ENCODE data around the gene DYRK4.

Gene DYRK4

DNA sequence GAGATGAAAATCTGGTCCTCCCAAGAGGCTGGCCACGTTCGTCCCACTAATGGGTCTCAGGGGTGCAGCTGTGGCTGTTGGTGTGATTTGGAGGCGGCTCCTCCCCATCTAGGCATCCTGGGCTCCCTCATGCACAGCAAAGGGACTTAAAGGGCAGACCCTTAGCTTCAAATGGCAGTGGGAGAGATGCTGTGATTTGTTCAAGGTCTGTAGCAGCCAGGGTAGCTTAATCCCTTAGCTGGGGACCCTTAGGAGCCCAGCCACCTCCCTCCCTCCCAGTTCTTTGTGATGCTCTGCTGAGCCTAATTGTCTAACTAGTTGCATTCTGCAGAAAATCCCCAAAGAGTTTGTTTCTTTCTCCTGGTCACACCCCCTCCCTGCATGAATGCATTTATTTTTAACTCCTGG, 18.3 kb downstream of the DYRK4 start:
- DNase-seq (ENCODE audit: extremely low spot score) = no peak
- CTCF ChIA-PET = no interaction called here
- TF ChIP-seq FOXA1 (IDR thresholded peaks at IDR 0.05) (no peak), L3MBTL2 (conservative IDR thresholded peaks at IDR 0.05) (no peak), SUZ12 (IDR thresholded peaks at IDR 0.05) (no peak), TARDBP (IDR thresholded peaks at IDR 0.05) (no peak), ARNT (IDR thresholded peaks at IDR 0.05) (no peak), BHLHE40 (IDR thresholded peaks at IDR 0.05; ENCODE audit: borderline replicate concordance) (no peak), FOXK2 (IDR thresholded peaks at IDR 0.05) (no peak), LEF1 (IDR thresholded peaks at IDR 0.05; ENCODE audit: borderline replicate concordance) (no peak), CTBP1 (IDR thresholded peaks at IDR 0.05; ENCODE audit: borderline replicate concordance) (no peak), FOXM1 (IDR thresholded peaks at IDR 0.05; ENCODE audit: borderline replicate concordance) (no peak), NFRKB (IDR thresholded peaks at IDR 0.05) (no peak), HDGF (IDR thresholded peaks at IDR 0.05; ENCODE audit: borderline replicate concordance) (no peak)
- TF ChIP-seq, protein P1, sequence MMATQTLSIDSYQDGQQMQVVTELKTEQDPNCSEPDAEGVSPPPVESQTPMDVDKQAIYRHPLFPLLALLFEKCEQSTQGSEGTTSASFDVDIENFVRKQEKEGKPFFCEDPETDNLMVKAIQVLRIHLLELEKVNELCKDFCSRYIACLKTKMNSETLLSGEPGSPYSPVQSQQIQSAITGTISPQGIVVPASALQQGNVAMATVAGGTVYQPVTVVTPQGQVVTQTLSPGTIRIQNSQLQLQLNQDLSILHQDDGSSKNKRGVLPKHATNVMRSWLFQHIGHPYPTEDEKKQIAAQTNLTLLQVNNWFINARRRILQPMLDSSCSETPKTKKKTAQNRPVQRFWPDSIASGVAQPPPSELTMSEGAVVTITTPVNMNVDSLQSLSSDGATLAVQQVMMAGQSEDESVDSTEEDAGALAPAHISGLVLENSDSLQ (IDR thresholded peaks at IDR 0.05) = no peak
- POLR2A ChIA-PET = no interaction called here

GRCh38 chr12:4584281-4584680, 22.3 kb downstream of the DYRK4 start:
- DNase-seq (ENCODE audit: extremely low spot score) = no peak
- ChIA-PET CTCF (no interaction called here), POLR2A (no interaction called here)
- no peak for TF ChIP-seq TARDBP (IDR thresholded peaks at IDR 0.05)
- TF ChIP-seq ARNT (IDR thresholded peaks at IDR 0.05) = no peak
- TF ChIP-seq FOXA1 (IDR thresholded peaks at IDR 0.05) = no peak
- no peak for TF ChIP-seq SUZ12 (IDR thresholded peaks at IDR 0.05)
- TF ChIP-seq ZNF384 (IDR thresholded peaks at IDR 0.05) = no peak
- no peak for TF ChIP-seq FOXM1 (IDR thresholded peaks at IDR 0.05; ENCODE audit: borderline replicate concordance)
- TF ChIP-seq NFRKB (IDR thresholded peaks at IDR 0.05) = no peak
- TF ChIP-seq L3MBTL2 (conservative IDR thresholded peaks at IDR 0.05) = no peak
- TF ChIP-seq, protein P1 (IDR thresholded peaks at IDR 0.05) = no peak
- no peak for TF ChIP-seq HDGF (IDR thresholded peaks at IDR 0.05; ENCODE audit: borderline replicate concordance)
- TF ChIP-seq SP1 (IDR thresholded peaks at IDR 0.05) = no peak
- TF ChIP-seq ELF4 (IDR thresholded peaks at IDR 0.05) = no peak
- no peak for TF ChIP-seq LEF1 (IDR thresholded peaks at IDR 0.05; ENCODE audit: borderline replicate concordance)
- no peak for TF ChIP-seq BHLHE40 (IDR thresholded peaks at IDR 0.05; ENCODE audit: borderline replicate concordance)
- no peak for TF ChIP-seq FOXK2 (IDR thresholded peaks at IDR 0.05)
- no peak for TF ChIP-seq CTBP1 (IDR thresholded peaks at IDR 0.05; ENCODE audit: borderline replicate concordance)

- CTCF ChIA-PET = no interaction called here
- DNase-seq (ENCODE audit: extremely low spot score) = no peak
- TF ChIP-seq TARDBP (IDR thresholded peaks at IDR 0.05) = no peak
- no peak for TF ChIP-seq NFRKB (IDR thresholded peaks at IDR 0.05)
- no peak for TF ChIP-seq HDGF (IDR thresholded peaks at IDR 0.05; ENCODE audit: borderline replicate concordance)
- TF ChIP-seq ELF4 (IDR thresholded peaks at IDR 0.05) = no peak
- no peak for TF ChIP-seq L3MBTL2 (conservative IDR thresholded peaks at IDR 0.05)
- no peak for TF ChIP-seq LEF1 (IDR thresholded peaks at IDR 0.05; ENCODE audit: borderline replicate concordance)
- TF ChIP-seq ARNT (IDR thresholded peaks at IDR 0.05) = no peak
- TF ChIP-seq SP1 (IDR thresholded peaks at IDR 0.05) = no peak
- POLR2A ChIA-PET = no interaction called here
Measured at GRCh38 chr12:4584896-4585295, 22.9 kb downstream of the DYRK4 start.

DNA sequence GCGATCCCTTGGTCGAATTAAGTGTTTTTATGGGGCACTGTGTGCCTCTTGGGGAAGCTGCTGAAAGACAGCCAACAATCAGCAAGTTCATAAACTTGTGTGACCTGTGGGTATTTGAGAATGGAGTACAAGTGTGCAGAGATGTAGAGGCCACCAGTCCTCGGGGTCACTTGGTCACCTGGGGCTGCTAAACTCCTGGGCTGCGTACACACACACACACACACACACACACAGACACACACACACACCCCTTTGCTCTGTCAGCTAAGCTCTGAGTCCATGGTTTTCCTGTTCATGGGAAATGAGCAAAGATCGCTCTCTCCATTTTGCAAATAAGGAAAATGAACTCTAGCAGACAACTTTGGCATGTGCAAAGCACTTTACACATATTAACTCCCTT, 24.5 kb downstream of the DYRK4 start:
- ChIA-PET CTCF (interaction anchor here (0.7 kb wide), 1 partner anchor 10 kb away, joined by 3 read pairs; no protein-coding TSS in a partner anchor), POLR2A (no interaction called here)
- TF ChIP-seq FOXA1 (IDR thresholded peaks at IDR 0.05) (no peak), SUZ12 (IDR thresholded peaks at IDR 0.05) (no peak), ZNF384 (IDR thresholded peaks at IDR 0.05) (no peak), FOXM1 (IDR thresholded peaks at IDR 0.05; ENCODE audit: borderline replicate concordance) (no peak), SP1 (IDR thresholded peaks at IDR 0.05) (no peak), TARDBP (IDR thresholded peaks at IDR 0.05) (no peak), L3MBTL2 (conservative IDR thresholded peaks at IDR 0.05) (no peak)
- no peak for DNase-seq (ENCODE audit: extremely low spot score)

GRCh38 chr12:4587108-4587507, 25.1 kb downstream of the DYRK4 start:
- TF ChIP-seq SP1 (IDR thresholded peaks at IDR 0.05) = no peak
- TF ChIP-seq ZNF384 (IDR thresholded peaks at IDR 0.05) = no peak
- TF ChIP-seq ARNT (IDR thresholded peaks at IDR 0.05) = no peak
- no peak for TF ChIP-seq TARDBP (IDR thresholded peaks at IDR 0.05)
- TF ChIP-seq SUZ12 (IDR thresholded peaks at IDR 0.05) = no peak
- TF ChIP-seq FOXM1 (IDR thresholded peaks at IDR 0.05; ENCODE audit: borderline replicate concordance) = no peak
- no peak for TF ChIP-seq NFRKB (IDR thresholded peaks at IDR 0.05)
- TF ChIP-seq L3MBTL2 (conservative IDR thresholded peaks at IDR 0.05) = no peak
- TF ChIP-seq, protein P1 (IDR thresholded peaks at IDR 0.05) = no peak
- TF ChIP-seq FOXA1 (IDR thresholded peaks at IDR 0.05) = no peak
- TF ChIP-seq HDGF (IDR thresholded peaks at IDR 0.05; ENCODE audit: borderline replicate concordance) = no peak
- DNase-seq (ENCODE audit: extremely low spot score) = no peak
- ChIA-PET POLR2A (no interaction called here), CTCF (interaction anchor here (1.5 kb wide), 1 partner anchor 18 kb away, joined by 4 read pairs; no protein-coding TSS in a partner anchor)

- ChIA-PET CTCF (no interaction called here), POLR2A (interaction anchor here (1.2 kb wide), 1 partner anchor 60 kb away, joined by 3 read pairs; the partner anchor contains the start of genes AKAP3 and NDUFA9)
- DNase-seq (ENCODE audit: extremely low spot score) = no peak
- TF ChIP-seq FOXM1 (IDR thresholded peaks at IDR 0.05; ENCODE audit: borderline replicate concordance) = no peak
- TF ChIP-seq HDGF (IDR thresholded peaks at IDR 0.05; ENCODE audit: borderline replicate concordance) = no peak
- no peak for TF ChIP-seq SP1 (IDR thresholded peaks at IDR 0.05)
- no peak for TF ChIP-seq CTBP1 (IDR thresholded peaks at IDR 0.05; ENCODE audit: borderline replicate concordance)
- TF ChIP-seq FOXK2 (IDR thresholded peaks at IDR 0.05) = no peak
- TF ChIP-seq L3MBTL2 (conservative IDR thresholded peaks at IDR 0.05) = no peak
- no peak for TF ChIP-seq ZNF384 (IDR thresholded peaks at IDR 0.05)
- TF ChIP-seq, protein P1 (IDR thresholded peaks at IDR 0.05) = no peak
- TF ChIP-seq SUZ12 (IDR thresholded peaks at IDR 0.05) = no peak
- no peak for TF ChIP-seq LEF1 (IDR thresholded peaks at IDR 0.05; ENCODE audit: borderline replicate concordance)
- TF ChIP-seq BHLHE40 (IDR thresholded peaks at IDR 0.05; ENCODE audit: borderline replicate concordance) = no peak
Measured at GRCh38 chr12:4588916-4589315, 26.9 kb downstream of the DYRK4 start.

Measured in HEK293T (cell line).